ENCODE measurements around the gene NOXA1. TPM values are rescaled to one million over a fixed set of nuclear protein-coding genes. Genes with fewer than 3 reads are reported as not detected.

The NOXA1 gene
- total and polyA plus RNA-seq, 7 donors: 1.4 to 16.4 (median 3.3) TPM

- H3K9me3 ChIP-seq: no peaks in the 10 kb centered on the region
- intact Hi-C loops (cut with DNase I): no loop called here
Observed at GRCh38 chr9:137429546-137429890, 6.3 kb downstream of the NOXA1 start.

GRCh38 chr9:137429974-137430722, 7.0 kb downstream of the NOXA1 start:
- no peaks in the 10 kb centered on the region for H3K36me3 ChIP-seq
- intact Hi-C loops (cut with DNase I): no loop called here
- peaks cover 0 to 8% (median 5%) of the 10 kb centered on the region in 4 donors for H3K4me1 ChIP-seq
- 44 to 58% methylated on average over 34 of the region's 34 CpGs for WGBS, 2 donors
- TF ChIP-seq EP300 (IDR thresholded peaks at IDR 0.05): no peak
- no peak for TF ChIP-seq CTCF (IDR thresholded peaks at IDR 0.05)
- no peak for TF ChIP-seq POLR2AphosphoS5 (IDR thresholded peaks at IDR 0.05)
- no peak for TF ChIP-seq POLR2A (IDR thresholded peaks at IDR 0.05)
- no peak for DNase-seq
- H3K27ac ChIP-seq: no peak overlapping the region
- H3K27me3 ChIP-seq: peaks cover 0 to 16% (median 7%) of the 10 kb centered on the region in 3 donors
- H3K9me3 ChIP-seq: no peaks in the 10 kb centered on the region
- no peak overlapping the region for H3K4me3 ChIP-seq

More at GRCh38 chr9:137429546-137429890, 6.3 kb downstream of the NOXA1 start:
- Histone ChIP-seq H3K4me3 (no peak overlapping the region), H3K4me1 (peaks cover 0 to 15% (median 9%) of the 10 kb centered on the region in 4 donors), H3K27ac (no peak overlapping the region), H3K27me3 (peaks cover 0 to 16% (median 7%) of the 10 kb centered on the region in 3 donors), H3K36me3 (no peaks in the 10 kb centered on the region)
- no peak for TF ChIP-seq CTCF (IDR thresholded peaks at IDR 0.05)
- no peak for TF ChIP-seq POLR2AphosphoS5 (IDR thresholded peaks at IDR 0.05)
- no peak for TF ChIP-seq EP300 (IDR thresholded peaks at IDR 0.05)
- TF ChIP-seq POLR2A (IDR thresholded peaks at IDR 0.05): no peak
- no peak for DNase-seq
- WGBS, 2 donors: 78% methylated on average over 14 of the region's 14 CpGs

GRCh38 chr9:137430723-137431415, 7.7 kb downstream of the NOXA1 start:
- peaks cover 0 to 6% (median 4%) of the 10 kb centered on the region in 4 donors for H3K4me1 ChIP-seq
- no peak for DNase-seq
- intact Hi-C loops (cut with DNase I): no loop called here
- H3K9me3 ChIP-seq: no peaks in the 10 kb centered on the region
- 80 to 89% methylated on average over 27 of the region's 27 CpGs for WGBS, 2 donors
- no peaks in the 10 kb centered on the region for H3K36me3 ChIP-seq
- H3K27ac ChIP-seq: no peak overlapping the region
- no peak overlapping the region for H3K4me3 ChIP-seq
- TF ChIP-seq EP300 (IDR thresholded peaks at IDR 0.05): no peak
- TF ChIP-seq POLR2AphosphoS5 (IDR thresholded peaks at IDR 0.05): no peak
- no peak for TF ChIP-seq POLR2A (IDR thresholded peaks at IDR 0.05)
- no peak for TF ChIP-seq CTCF (IDR thresholded peaks at IDR 0.05)
- peaks cover 0 to 16% (median 7%) of the 10 kb centered on the region in 3 donors for H3K27me3 ChIP-seq

- TF ChIP-seq CTCF (IDR thresholded peaks at IDR 0.05) (no peak), EP300 (IDR thresholded peaks at IDR 0.05) (no peak), POLR2AphosphoS5 (IDR thresholded peaks at IDR 0.05) (no peak), POLR2A (IDR thresholded peaks at IDR 0.05) (no peak)
- Histone ChIP-seq H3K9me3 (no peaks in the 10 kb centered on the region), H3K27me3 (peaks cover 0 to 16% (median 7%) of the 10 kb centered on the region in 3 donors), H3K4me3 (no peak overlapping the region), H3K36me3 (no peaks in the 10 kb centered on the region), H3K4me1 (peaks cover 0 to 10% (median 10%) of the 10 kb centered on the region in 4 donors), H3K27ac (no peak overlapping the region)
- intact Hi-C loops (cut with DNase I): no loop called here
- DNase-seq: no peak
- WGBS, 2 donors: 79 to 89% methylated on average over 21 of the region's 21 CpGs
Observed at GRCh38 chr9:137431416-137431931, 8.3 kb downstream of the NOXA1 start.

All from sigmoid colon (tissue), 7 donors.